SK-N-SH (cell line): Measurements from ENCODE around the gene MON2. TPM values are rescaled to one million over a fixed set of nuclear protein-coding genes. Genes with fewer than 3 reads are reported as not detected.
"Not testable (repeated sequence)": the region's sequence is repeated elsewhere in the genome, so short reads cannot be mapped to it uniquely, and the experiment has no call there.

ENCODE experiments used
- CTCF ChIA-PET: fragments of 300-600, 350-600 bp; formaldehyde crosslinking; extraction: SDS; loops from one replicate; lab custom pipeline; 2021; lab: Yijun Ruan, JAX
- POLR2A ChIA-PET: fragments of 350-600 bp; sonication (Branson Sonifier 250); formaldehyde crosslinking; extraction: SDS; loops from one replicate; lab custom pipeline; 2020; ENCODE audit warnings: antibody characterized with exemption, inconsistent platforms; lab: Yijun Ruan, JAX
- DNase-seq: peaks from one replicate; pipeline ENCODE4 v3.0.0; 2012
- H2AFZ ChIP-seq: fragments of 200-600 bp; sonication (generic); 2 replicates; pipeline ENCODE4 v1.8.1; 2016; ENCODE audit warnings: antibody characterized with exemption, mild to moderate bottlenecking, low read depth
- H3F3A ChIP-seq: fragments of 200-600 bp; sonication (generic); replicated peaks from 2 replicates; pipeline ENCODE3; 2016; ENCODE audit warnings: antibody characterized with exemption, mild to moderate bottlenecking; ENCODE audit not compliant: insufficient read depth
- H3K27ac ChIP-seq, 2 experiments: fragments of 200-500 bp in 1 of 2; fragments of 200-600 bp in 1 of 2; sonication (Bioruptor generic) in 1 of 2; sonication (generic), shearing (Covaris generic) in 1 of 2; 2 replicates each; pipeline versions ENCODE4 v1.5.1 to v1.6.1; 2014 to 2016; ENCODE audit warnings: low read depth in 2 of 2, inconsistent platforms in 1 of 2, low read length in 1 of 2, mild to moderate bottlenecking in 1 of 2, mixed read lengths in 1 of 2
- H3K27me3 ChIP-seq: fragments of 200-600 bp; sonication (generic), shearing (Covaris generic); 2 replicates; pipeline ENCODE4 v1.6.1; 2016; ENCODE audit warnings: mixed run types; ENCODE audit not compliant: insufficient read depth
- H3K36me3 ChIP-seq, 2 experiments: fragments of 200-500 bp in 1 of 2; fragments of 200-600 bp in 1 of 2; sonication (Bioruptor generic) in 1 of 2; sonication (generic) in 1 of 2; replicated peaks in 1 of 2; 2 replicates each; pipeline versions ENCODE3 to v1.5.1; 2014 to 2016; ENCODE audit warnings: low read length in 1 of 2, mild to moderate bottlenecking in 1 of 2; ENCODE audit not compliant: insufficient read depth in 2 of 2, control insufficient read depth in 1 of 2
- H3K4me1 ChIP-seq, 2 experiments: fragments of 200-500 bp in 1 of 2; fragments of 200-600 bp in 1 of 2; sonication (Bioruptor generic) in 1 of 2; sonication (generic), shearing (Covaris generic) in 1 of 2; 2 replicates each; pipeline versions ENCODE4 v1.5.1 to v1.6.1; 2014 to 2016; ENCODE audit warnings: low read depth in 1 of 2, low read length in 1 of 2, mixed run types in 1 of 2; ENCODE audit not compliant: insufficient read depth in 2 of 2, control insufficient read depth in 1 of 2
- H3K4me2 ChIP-seq: fragments of 200-600 bp; sonication (generic), shearing (Covaris generic); 2 replicates; pipeline ENCODE4 v1.6.1; 2017; ENCODE audit warnings: mixed run types
- H3K4me3 ChIP-seq, 2 experiments: fragments of 200-500 bp in 1 of 2; fragments of 200-600 bp in 1 of 2; sonication (Bioruptor generic) in 1 of 2; sonication (generic), shearing (Covaris generic) in 1 of 2; 2 replicates each; pipeline versions ENCODE4 v1.5.1 to v1.8.1; 2014 to 2016; ENCODE audit warnings: low read depth in 2 of 2, inconsistent platforms in 1 of 2, low read length in 1 of 2, mild to moderate bottlenecking in 1 of 2, mixed read lengths in 1 of 2, moderate library complexity in 1 of 2
- H3K79me2 ChIP-seq: fragments of 200-600 bp; sonication (generic); 2 replicates; pipeline ENCODE4 v1.8.1; 2017; ENCODE audit warnings: mild to moderate bottlenecking; ENCODE audit not compliant: insufficient read depth
- H3K9ac ChIP-seq: fragments of 200-600 bp; sonication (generic); 2 replicates; pipeline ENCODE4 v1.6.1; 2017; ENCODE audit warnings: mixed run types
- H3K9me2 ChIP-seq: fragments of 200-600 bp; sonication (generic); 2 replicates; pipeline ENCODE4 v1.6.1; 2017; ENCODE audit warnings: mixed run types
- H3K9me3 ChIP-seq: fragments of 200-600 bp; sonication (generic); 2 replicates; pipeline ENCODE4 v1.6.1; 2017; ENCODE audit warnings: mixed run types, mild to moderate bottlenecking, moderate library complexity
- H4K20me1 ChIP-seq: fragments of 200-600 bp; sonication (generic); 2 replicates; pipeline ENCODE4 v1.6.1; 2017; ENCODE audit warnings: mild to moderate bottlenecking, mixed run types; ENCODE audit not compliant: insufficient read depth
- FOSL2 ChIP-seq: IDR thresholded peaks from 2 replicates; pipeline ENCODE4 v1.4.0; 2012; ENCODE audit warnings: low read depth, mild to moderate bottlenecking, moderate library complexity, borderline replicate concordance
- FOXJ3 ChIP-seq: sonication (generic); formaldehyde crosslinking; IDR thresholded peaks from 2 replicates; pipeline ENCODE4 v1.5.1; 2020; ENCODE audit warnings: mild to moderate bottlenecking, missing genetic modification reagents
- FOXM1 ChIP-seq: IDR thresholded peaks from 2 replicates; pipeline ENCODE4 v1.4.0; 2012; ENCODE audit warnings: low read depth, mild to moderate bottlenecking
- GATA2 ChIP-seq: sonication (generic); formaldehyde crosslinking; IDR thresholded peaks from 2 replicates; pipeline ENCODE4 v1.5.0; 2020; ENCODE audit warnings: mild to moderate bottlenecking, missing genetic modification reagents
- POLR2AphosphoS5 ChIP-seq: IDR thresholded peaks from 2 replicates; pipeline ENCODE4 v1.6.1; 2012; ENCODE audit warnings: low read depth, low read length
- RCOR1 ChIP-seq: fragments of 150-350 bp; IDR thresholded peaks from 2 replicates; pipeline ENCODE4 v1.6.1; 2017; ENCODE audit warnings: antibody characterized with exemption, low read length
- REST ChIP-seq: IDR thresholded peaks from 2 replicates; pipeline ENCODE4 v1.6.1; 2012; ENCODE audit warnings: mild to moderate bottlenecking, low read depth, low read length, moderate library complexity
- WGBS: methylation state at CpG from one replicate; pipeline ENCODE4 v1.1.6; 2017; ENCODE audit warnings: low lambda C conversion rate; 5-methylcytosine and 5-hydroxymethylcytosine counted together
- polyA plus RNA-seq, 3 experiments: library from polyadenylated mRNA; depleted of rRNA; stranded (reverse); fragments of >200 nt; gene quantifications; 2 replicates each; pipeline ENCODE4 v1.2.3, GENCODE V29; 2012
- TF ChIP-seq, protein P1 (sequence below): IDR thresholded peaks from 2 replicates; pipeline ENCODE4 v1.4.0; 2012; ENCODE audit warnings: low read depth, borderline replicate concordance

Gene MON2
- polyA plus RNA-seq, 1 of the 3 experiments (the other 2 are of a cell fraction): 4.4 TPM

DNA sequence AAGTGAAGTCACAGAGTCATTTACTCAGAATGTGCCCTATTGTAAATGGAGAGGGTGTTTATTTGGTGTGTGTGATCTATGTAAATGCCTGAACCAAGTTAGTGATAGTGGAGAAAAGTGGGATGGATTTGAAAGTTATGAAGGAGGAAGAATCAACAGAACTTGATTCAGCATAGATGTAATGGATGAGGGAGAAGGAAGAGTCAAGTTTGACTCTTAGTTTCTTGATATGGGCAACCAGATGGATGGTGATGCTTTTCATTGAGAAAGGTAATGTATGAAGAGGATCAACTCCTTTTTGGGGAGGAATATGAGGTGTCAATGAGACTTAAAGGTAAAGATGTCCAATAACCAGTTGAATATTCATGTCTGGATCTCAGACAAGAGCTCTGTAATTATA lies 6.7 kb upstream of the MON2 start:
- Histone ChIP-seq H3K4me1 (no peaks in the 10 kb centered on the region), H2AFZ (no peak overlapping the region), H3K27ac (no peak overlapping the region), H3K4me3 (no peak overlapping the region), H3K4me2 (no peak overlapping the region), H3K9ac (no peak overlapping the region), H3K79me2 (no peaks in the 10 kb centered on the region), H3K9me2 (no peaks in the 10 kb centered on the region), H3K27me3 (no peaks in the 10 kb centered on the region), H3F3A (no peaks in the 10 kb centered on the region), H3K9me3 (peaks cover 9% of the 10 kb centered on the region; the same call in 1 of the 2 replicates), H3K36me3 (no peaks in the 10 kb centered on the region), H4K20me1 (no peaks in the 10 kb centered on the region)
- TF ChIP-seq POLR2AphosphoS5: no peak
- no peak for TF ChIP-seq FOSL2
- no peak for TF ChIP-seq REST
- TF ChIP-seq FOXJ3: no peak
- TF ChIP-seq, protein P1, sequence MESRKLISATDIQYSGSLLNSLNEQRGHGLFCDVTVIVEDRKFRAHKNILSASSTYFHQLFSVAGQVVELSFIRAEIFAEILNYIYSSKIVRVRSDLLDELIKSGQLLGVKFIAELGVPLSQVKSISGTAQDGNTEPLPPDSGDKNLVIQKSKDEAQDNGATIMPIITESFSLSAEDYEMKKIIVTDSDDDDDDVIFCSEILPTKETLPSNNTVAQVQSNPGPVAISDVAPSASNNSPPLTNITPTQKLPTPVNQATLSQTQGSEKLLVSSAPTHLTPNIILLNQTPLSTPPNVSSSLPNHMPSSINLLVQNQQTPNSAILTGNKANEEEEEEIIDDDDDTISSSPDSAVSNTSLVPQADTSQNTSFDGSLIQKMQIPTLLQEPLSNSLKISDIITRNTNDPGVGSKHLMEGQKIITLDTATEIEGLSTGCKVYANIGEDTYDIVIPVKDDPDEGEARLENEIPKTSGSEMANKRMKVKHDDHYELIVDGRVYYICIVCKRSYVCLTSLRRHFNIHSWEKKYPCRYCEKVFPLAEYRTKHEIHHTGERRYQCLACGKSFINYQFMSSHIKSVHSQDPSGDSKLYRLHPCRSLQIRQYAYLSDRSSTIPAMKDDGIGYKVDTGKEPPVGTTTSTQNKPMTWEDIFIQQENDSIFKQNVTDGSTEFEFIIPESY: no peak
- TF ChIP-seq FOXM1: no peak
- TF ChIP-seq RCOR1: no peak
- no peak for TF ChIP-seq GATA2 (CRISPR knock-in tag)
- CTCF ChIA-PET: interaction anchor here (1.7 kb wide), 1 partner anchor 22 kb away, joined by 6 read pairs; no protein-coding TSS in a partner anchor
- POLR2A ChIA-PET: no interaction called here
- no peak for DNase-seq

- H3K36me3 ChIP-seq, H4K20me1 ChIP-seq, DNase-seq, POLR2A ChIA-PET, H3K27me3 ChIP-seq, H3F3A ChIP-seq, H3K4me1 ChIP-seq, H3K9ac ChIP-seq, H3K4me3 ChIP-seq, H3K9me2 ChIP-seq, H3K79me2 ChIP-seq, H3K4me2 ChIP-seq, H3K27ac ChIP-seq, H3K9me3 ChIP-seq, H2AFZ ChIP-seq: not testable (repeated sequence)
- WGBS: 76% methylated on average over 12 of the region's 32 CpGs
- CTCF ChIA-PET: interaction anchor here (0.8 kb wide), 1 partner anchor 26 kb away, joined by 4 read pairs; no protein-coding TSS in a partner anchor
These were observed 5.3 kb upstream of the MON2 start for GRCh38 chr12:62461171-62461837.

DNA sequence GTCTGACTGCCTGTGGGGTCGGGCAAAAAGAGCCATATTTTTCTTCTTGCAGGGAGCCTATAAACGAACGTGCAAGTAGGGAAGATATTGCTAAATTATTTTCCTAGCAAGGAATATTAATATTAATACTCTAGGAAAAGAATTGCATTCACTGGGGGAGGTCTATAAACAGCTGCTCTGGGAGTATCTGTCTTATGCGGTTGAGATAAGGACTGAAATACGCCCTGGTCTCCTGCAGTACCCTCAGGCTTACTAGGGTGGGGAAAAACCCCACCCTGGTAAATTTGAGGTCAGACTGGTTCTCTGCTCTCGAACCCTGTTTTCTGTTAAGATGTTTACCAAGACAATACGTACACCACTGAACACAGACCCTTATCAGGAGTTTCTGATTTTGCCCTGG lies 3.4 kb upstream of the MON2 start:
- CTCF ChIA-PET: interaction anchor here (1.5 to 4.9 kb wide), 2 partner anchors 26 to 124 kb away, joined by 3 to 31 read pairs; no protein-coding TSS in a partner anchor
- H3K4me3 ChIP-seq, POLR2A ChIA-PET, H3F3A ChIP-seq, H3K27me3 ChIP-seq, H3K4me2 ChIP-seq, H3K9me2 ChIP-seq, H2AFZ ChIP-seq, H3K27ac ChIP-seq, H4K20me1 ChIP-seq, H3K4me1 ChIP-seq, H3K9ac ChIP-seq, H3K36me3 ChIP-seq, DNase-seq, H3K9me3 ChIP-seq: not testable (repeated sequence)
- WGBS: 33% methylated on average over 7 of the region's 7 CpGs
- peaks cover 16% of the 10 kb centered on the region for H3K79me2 ChIP-seq
